GM12878 (cell line): Measurements from ENCODE around the gene COL4A4. TPM values are rescaled to one million over a fixed set of nuclear protein-coding genes. Genes with fewer than 3 reads are reported as not detected.

ENCODE experiments used
- ATAC-seq: fragments of 200-7000 bp; cut with Tn5 transposase; 3 replicates; pipeline ENCODE4 v1.9.1; 2020; ENCODE audit warnings: mild to moderate bottlenecking, moderate library complexity
- BruUV-seq: library from RNA; stranded (reverse); fragments of 400-500 nt; replicated peaks from 2 replicates; lab custom pipeline; 2021; lab: Mats Ljungman, UMichigan
- CTCF ChIA-PET: fragments of 300-600 bp; sonication (Branson Sonifier 250); formaldehyde crosslinking; extraction: SDS; loops from one replicate; lab custom pipeline; 2021; ENCODE audit warnings: inconsistent platforms; lab: Yijun Ruan, JAX
- POLR2A ChIA-PET: fragments of 350-600 bp; formaldehyde crosslinking; extraction: SDS; loops from one replicate; lab custom pipeline; 2021; ENCODE audit warnings: inconsistent platforms; lab: Charles Lee
- RAD21 ChIA-PET: fragments of 300-600 bp; sonication (Branson Sonifier 250); formaldehyde crosslinking; loops from one replicate; lab custom pipeline; 2023; ENCODE audit warnings: antibody characterized with exemption; ENCODE audit not compliant: unreplicated experiment; lab: Charles Lee
- SMC1A ChIA-PET: fragments of 300-600 bp; sonication (Branson Sonifier 250); formaldehyde crosslinking; loops from one replicate; lab custom pipeline; 2023; ENCODE audit not compliant: unreplicated experiment, uncharacterized antibody; lab: Charles Lee
- DNase-seq: peaks from one replicate; pipeline ENCODE4 v3.0.0-alpha.2; 2011; ENCODE audit warnings: low read depth, low spot score
- FAIRE-seq: peaks from 3 replicates; lab custom pipeline; 2011; peaks lifted over from hg19 to GRCh38; lab: Jason Lieb, UNC
- H2AFZ ChIP-seq: 2 replicates; pipeline ENCODE4 v1.6.0; 2011; ENCODE audit warnings: low read depth, low read length, control low read depth; ENCODE audit not compliant: control insufficient read depth
- H3K27ac ChIP-seq: 2 replicates; pipeline ENCODE4 v1.5.1; 2011; ENCODE audit warnings: control low read depth; ENCODE audit not compliant: control insufficient read depth, insufficient read depth
- H3K27me3 ChIP-seq, 2 experiments: replicated peaks in 1 of 2; 2 replicates each; pipeline versions ENCODE4 v1.6.0 to v1.6.1; 2011; ENCODE audit warnings: low read length in 1 of 2; ENCODE audit not compliant: control insufficient read depth in 2 of 2, insufficient read depth in 2 of 2
- H3K36me3 ChIP-seq, 2 experiments: 2 replicates each; pipeline ENCODE4 v1.5.1; 2011; ENCODE audit warnings: low read length in 1 of 2; ENCODE audit not compliant: control insufficient read depth in 2 of 2, insufficient read depth in 2 of 2
- H3K4me1 ChIP-seq: 2 replicates; pipeline ENCODE4 v1.6.1; 2011; ENCODE audit warnings: mild to moderate bottlenecking, low read length, moderate library complexity, mixed read lengths; ENCODE audit not compliant: control insufficient read depth, insufficient read depth
- H3K4me2 ChIP-seq: 2 replicates; pipeline ENCODE4 v1.6.0; 2011; ENCODE audit warnings: control low read depth; ENCODE audit not compliant: control insufficient read depth, insufficient read depth
- H3K4me3 ChIP-seq: fragments of 200-600 bp; sonication (generic); 2 replicates; pipeline ENCODE4 v1.5.1; 2016
- H3K79me2 ChIP-seq: 2 replicates; pipeline ENCODE4 v1.6.0; 2011; ENCODE audit warnings: low read length; ENCODE audit not compliant: control insufficient read depth, insufficient read depth
- H3K9ac ChIP-seq: 2 replicates; pipeline ENCODE4 v1.8.0; 2011; ENCODE audit warnings: low read length, control low read depth, mixed read lengths; ENCODE audit not compliant: control insufficient read depth, insufficient read depth
- H3K9me3 ChIP-seq: replicated peaks from 3 replicates; pipeline ENCODE4 v1.5.1; 2011; ENCODE audit warnings: mild to moderate bottlenecking, low read length; ENCODE audit not compliant: control insufficient read depth, insufficient read depth
- H4K20me1 ChIP-seq: 2 replicates; pipeline ENCODE4 v1.6.0; 2011; ENCODE audit not compliant: control insufficient read depth, insufficient read depth
- ASH2L ChIP-seq: fragments of 300-600, 200-600 bp; sonication (generic); IDR thresholded peaks from 2 replicates; pipeline ENCODE4 v1.6.1; 2017; ENCODE audit warnings: low read depth, mild to moderate bottlenecking, borderline replicate concordance
- BACH1 ChIP-seq: fragments of 450-650 bp; IDR thresholded peaks from 2 replicates; pipeline ENCODE4 v1.6.1; 2017; ENCODE audit warnings: mild to moderate bottlenecking, borderline replicate concordance
- CBFB ChIP-seq: IDR thresholded peaks from 2 replicates; pipeline ENCODE4 v1.6.1; 2016; ENCODE audit warnings: antibody characterized with exemption, low read depth
- CREB1 ChIP-seq: IDR thresholded peaks from 2 replicates; pipeline ENCODE4 v1.6.1; 2012; ENCODE audit warnings: low read depth, mild to moderate bottlenecking, inconsistent platforms
- DPF2 ChIP-seq: fragments of 450-650 bp; IDR thresholded peaks from 2 replicates; pipeline ENCODE4 v1.6.1; 2017; ENCODE audit warnings: mild to moderate bottlenecking
- E2F8 ChIP-seq: fragments of 450-650 bp; IDR thresholded peaks from 2 replicates; pipeline ENCODE4 v1.6.1; 2018; ENCODE audit warnings: mild to moderate bottlenecking, low read depth, moderate library complexity; ENCODE audit not compliant: partially characterized antibody
- EED ChIP-seq: sonication (generic); IDR thresholded peaks from 2 replicates; pipeline ENCODE4 v1.6.1; 2016; ENCODE audit warnings: antibody characterized with exemption, low read depth
- HDAC2 ChIP-seq: fragments of 200-600 bp; sonication (generic); IDR thresholded peaks from 2 replicates; pipeline ENCODE4 v1.6.1; 2017
- KLF5 ChIP-seq: fragments of 450-650 bp; IDR thresholded peaks from 2 replicates; pipeline ENCODE4 v1.6.1; 2014; ENCODE audit warnings: mild to moderate bottlenecking; ENCODE audit not compliant: partially characterized antibody
- MEF2B ChIP-seq: fragments of 450-650 bp; IDR thresholded peaks from 2 replicates; pipeline ENCODE4 v1.6.1; 2018; ENCODE audit warnings: mild to moderate bottlenecking, moderate library complexity; ENCODE audit not compliant: partially characterized antibody, poor library complexity, severe bottlenecking
- MXI1 ChIP-seq: fragments of 150-350 bp; IDR thresholded peaks from 2 replicates; pipeline ENCODE4 v1.6.1; 2011; ENCODE audit warnings: low read depth, mild to moderate bottlenecking, inconsistent platforms, low read length, improper control_type of control experiment
- PML ChIP-seq: IDR thresholded peaks from 2 replicates; pipeline ENCODE4 v1.6.1; 2012; ENCODE audit warnings: low read length, inconsistent platforms
- PRDM15 ChIP-seq: fragments of 450-650 bp; formaldehyde crosslinking; IDR thresholded peaks from 2 replicates; pipeline ENCODE4 v1.4.0; 2020; ENCODE audit warnings: mild to moderate bottlenecking, moderate library complexity
- SIX5 ChIP-seq: IDR thresholded peaks from 2 replicates; pipeline ENCODE4 v1.6.1; 2011; ENCODE audit warnings: mild to moderate bottlenecking, low read depth, low read length, moderate library complexity; ENCODE audit not compliant: severe bottlenecking
- SRF ChIP-seq, 2 experiments: IDR thresholded peaks; 2 replicates each; pipeline ENCODE4 v1.6.1; 2011; ENCODE audit warnings: low read depth in 2 of 2, low read length in 2 of 2, mild to moderate bottlenecking in 1 of 2, moderate library complexity in 1 of 2
- TAF1 ChIP-seq: IDR thresholded peaks from 2 replicates; pipeline ENCODE4 v1.6.1; 2011; ENCODE audit warnings: mild to moderate bottlenecking, low read depth, low read length, borderline replicate concordance
- TBL1XR1 ChIP-seq: IDR thresholded peaks from 2 replicates; pipeline ENCODE4 v1.6.1; 2012; ENCODE audit warnings: low read depth, low read length, improper control_type of control experiment
- ZBED1 ChIP-seq: IDR thresholded peaks from 2 replicates; pipeline ENCODE4 v1.6.1; 2016; ENCODE audit warnings: borderline replicate concordance
- ZNF217 ChIP-seq: fragments of 450-650 bp; IDR thresholded peaks from 2 replicates; pipeline ENCODE4 v1.6.1; 2017; ENCODE audit warnings: antibody characterized with exemption, mild to moderate bottlenecking
- WGBS: methylation state at CpG from one replicate; pipeline ENCODE4 v1.1.6; 2016; ENCODE audit warnings: low lambda C conversion rate; ENCODE audit not compliant: insufficient replicate concordance, insufficient coverage; ENCODE audit errors: missing lambda C conversion rate; 5-methylcytosine and 5-hydroxymethylcytosine counted together
- in situ Hi-C: fragments of 300-500 bp; cut with MboI; formaldehyde crosslinking; loops from 9 replicates; pipeline ENCODE4 v1.14.3; 2018; ENCODE audit warnings: mixed read lengths
- intact Hi-C: fragments of 100-400 bp; cut with micrococcal nuclease; formaldehyde crosslinking; loops from one replicate; pipeline ENCODE4 v1.14.2; 2022; ENCODE audit not compliant: unreplicated experiment
- polyA plus RNA-seq, 11 experiments: library from polyadenylated mRNA; depleted of rRNA in 4 of 11; unstranded in 6 of 11; stranded (reverse) in 5 of 11; fragments of >200 nt; fragmentation: Nextera tagmentation in 4 of 11; fragmentation: Illumina TruSeq in 1 of 11; extraction: Ambion mirVana in 4 of 11; extraction: Trizol in 1 of 11; gene quantifications; 1 replicate in 1 of 11; 2 replicates in 10 of 11; pipeline versions ENCODE4 v1.2.1 to v1.2.3, GENCODE V29; 2011 to 2016; ENCODE audit warnings: inconsistent platforms in 2 of 11, missing spikeins in 2 of 11, low read depth in 1 of 11
- total RNA-seq, 4 experiments: library from RNA; depleted of rRNA in 3 of 4; stranded (reverse); fragments of >200 nt in 3 of 4; fragmentation: Illumina TruSeq in 1 of 4; extraction: Trizol in 1 of 4; gene quantifications; 2 replicates each; pipeline versions ENCODE4 v1.2.1 to v1.2.3, GENCODE V29; 2013 to 2021
- TF ChIP-seq, protein P1 (sequence below): IDR thresholded peaks from 2 replicates; pipeline ENCODE4 v1.6.1; 2012; ENCODE audit warnings: low read depth, low read length, improper control_type of control experiment

COL4A4 gene
- total and polyA plus RNA-seq, 10 of the 15 experiments (the other 5 are each of a cell fraction or from before 2014, with no cell fraction given), result 0.19 to 4.0 (median 2.1) TPM

GRCh38 chr2:227124811-227125210 is 39.2 kb downstream of the COL4A4 start:
- FAIRE-seq (no peak), ATAC-seq (no peak), DNase-seq (no peak)
- RAD21 ChIA-PET, result no interaction called here
- TF ChIP-seq PML (no peak), TAF1 (no peak), ASH2L (no peak), MEF2B (no peak), BACH1 (no peak), ZBED1 (no peak), KLF5 (no peak), SRF (IDR thresholded peaks at IDR 0.05; ENCODE audit: low read depth in 2 of 2, low read length in 2 of 2) (no peak), PRDM15 (CRISPR knock-in tag) (no peak), CBFB (no peak), EED (no peak), CREB1 (no peak), E2F8 (no peak), HDAC2 (no peak), ZNF217 (no peak), DPF2 (no peak), TBL1XR1 (no peak), SIX5 (no peak), MXI1 (no peak)
- TF ChIP-seq, protein P1, sequence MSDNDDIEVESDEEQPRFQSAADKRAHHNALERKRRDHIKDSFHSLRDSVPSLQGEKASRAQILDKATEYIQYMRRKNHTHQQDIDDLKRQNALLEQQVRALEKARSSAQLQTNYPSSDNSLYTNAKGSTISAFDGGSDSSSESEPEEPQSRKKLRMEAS, result no peak
- 98% methylated on average over 2 of the region's 2 CpGs for WGBS
- no peaks in the 10 kb centered on the region for H3K4me1 ChIP-seq
- intact Hi-C loops, result loop anchor here (10.0 kb wide), 1 partner anchor 530 kb away; no protein-coding TSS in a partner anchor
- no peak overlapping the region for H3K27ac ChIP-seq
- no peak overlapping the region for H2AFZ ChIP-seq
- POLR2A ChIA-PET, result no interaction called here
- no peaks in the 10 kb centered on the region for H3K9me3 ChIP-seq
- BruUV-seq, result no TSS peak
- no peaks in the 10 kb centered on the region for H3K36me3 ChIP-seq
- no peaks in the 10 kb centered on the region for H3K79me2 ChIP-seq
- H3K4me3 ChIP-seq, result no peak overlapping the region
- CTCF ChIA-PET, result interaction anchor here (0.7 to 1.0 kb wide), 4 partner anchors 92 to 641 kb away, joined by 3 read pairs; no protein-coding TSS in a partner anchor
- no peak overlapping the region for H3K9ac ChIP-seq
- no peak overlapping the region for H3K4me2 ChIP-seq
- no peaks in the 10 kb centered on the region for H3K27me3 ChIP-seq
- SMC1A ChIA-PET, result interaction anchor here (0.7 to 1.3 kb wide), 3 partner anchors 10 to 322 kb away, joined by 3 to 4 read pairs (median 3); no protein-coding TSS in a partner anchor
- no peaks in the 10 kb centered on the region for H4K20me1 ChIP-seq
- in situ Hi-C loops, result no loop called here
